CD14-positive monocyte (primary cell): Measurements from ENCODE around the gene SH3BP5. TPM values are rescaled to one million over a fixed set of nuclear protein-coding genes. Genes with fewer than 3 reads are reported as not detected.
A peak's percentile ranks its signal among the peaks of the same experiment; 100 is the strongest.

Experiments
- DNase-seq, 3 donors: peaks; one replicate each; pipeline ENCODE4 v3.0.0-alpha.2; 2011 to 2022
- H2AFZ ChIP-seq: 2 replicates; pipeline ENCODE4 v1.6.0; 2012; ENCODE audit warnings: mild to moderate bottlenecking, low read depth, low read length, inconsistent platforms; ENCODE audit not compliant: insufficient read depth, poor library complexity, severe bottlenecking
- H3K27ac ChIP-seq, 2 donors: 1 replicate in 1 of 2; 2 replicates in 1 of 2; pipeline ENCODE4 v1.5.1; 2012 to 2013; ENCODE audit warnings: low read length in 2 of 2, control low read depth in 1 of 2, inconsistent platforms in 1 of 2, low read depth in 1 of 2, mild to moderate bottlenecking in 1 of 2
- H3K27me3 ChIP-seq, 2 donors: one replicate each; pipeline versions ENCODE4 v1.6.0 to v1.6.1; 2011 to 2013; ENCODE audit warnings: low read length in 2 of 2; ENCODE audit not compliant: control insufficient read depth in 2 of 2, insufficient read depth in 2 of 2
- H3K36me3 ChIP-seq, 2 donors: replicated peaks in 1 of 2; 1 replicate in 1 of 2; 2 replicates in 1 of 2; pipeline versions ENCODE4 v1.5.1 to v1.6.1; 2012 to 2013; ENCODE audit warnings: low read length in 2 of 2, control low read depth in 1 of 2, inconsistent platforms in 1 of 2, mild to moderate bottlenecking in 1 of 2; ENCODE audit not compliant: insufficient read depth in 2 of 2, control insufficient read depth in 1 of 2
- H3K4me1 ChIP-seq, 2 donors: 1 replicate in 1 of 2; 2 replicates in 1 of 2; pipeline versions ENCODE4 v1.5.1 to v1.6.1; 2012 to 2013; ENCODE audit warnings: low read length in 2 of 2, control low read depth in 1 of 2, inconsistent platforms in 1 of 2, mild to moderate bottlenecking in 1 of 2, moderate library complexity in 1 of 2; ENCODE audit not compliant: insufficient read depth in 2 of 2, control insufficient read depth in 1 of 2
- H3K4me2 ChIP-seq: replicated peaks from 2 replicates; pipeline ENCODE3; 2012; ENCODE audit warnings: low read length, moderate library complexity, mild to moderate bottlenecking; ENCODE audit not compliant: poor library complexity, severe bottlenecking; ENCODE audit errors: extremely low read depth
- H3K4me3 ChIP-seq, 3 experiments: fragments of 200-600 bp in 1 of 3; sonication (generic) in 1 of 3; replicated peaks in 1 of 3; 1 replicate in 2 of 3; 2 replicates in 1 of 3; pipeline ENCODE4 v1.5.1; 2011 to 2013; ENCODE audit warnings: low read length in 3 of 3, mild to moderate bottlenecking in 3 of 3, control low read depth in 2 of 3, low read depth in 2 of 3, inconsistent platforms in 1 of 3, moderate library complexity in 1 of 3
- H3K79me2 ChIP-seq: 2 replicates; pipeline ENCODE4 v1.6.0; 2012; ENCODE audit warnings: mild to moderate bottlenecking, control low read depth, inconsistent platforms, low read length, moderate library complexity; ENCODE audit not compliant: insufficient read depth
- H3K9ac ChIP-seq: 2 replicates; pipeline ENCODE4 v1.6.0; 2017; ENCODE audit warnings: low read length, mild to moderate bottlenecking; ENCODE audit not compliant: insufficient read depth, poor library complexity, severe bottlenecking
- H3K9me3 ChIP-seq, 2 donors: replicated peaks in 1 of 2; 1 replicate in 1 of 2; 2 replicates in 1 of 2; pipeline versions ENCODE4 v1.5.1 to v1.6.1; 2012 to 2013; ENCODE audit warnings: low read length in 2 of 2, control low read depth in 1 of 2; ENCODE audit not compliant: control insufficient read depth in 1 of 2, insufficient read depth in 1 of 2
- H4K20me1 ChIP-seq: 2 replicates; pipeline ENCODE4 v1.6.0; 2012; ENCODE audit warnings: mild to moderate bottlenecking, low read length, control low read depth, moderate library complexity; ENCODE audit not compliant: insufficient read depth
- H3K27ac Mint-ChIP-seq, 7 donors: one replicate each; pipeline ENCODE4 v1.8.0; 2020; ENCODE audit warnings: mild to moderate bottlenecking in 7 of 7, mixed read lengths in 7 of 7, moderate library complexity in 6 of 7, inconsistent platforms in 2 of 7
- H3K27me3 Mint-ChIP-seq, 3 donors: one replicate each; pipeline ENCODE4 v1.8.0; 2021 to 2022; ENCODE audit warnings: low read depth in 3 of 3, mild to moderate bottlenecking in 3 of 3, mixed read lengths in 3 of 3, moderate library complexity in 3 of 3, inconsistent platforms in 1 of 3
- H3K36me3 Mint-ChIP-seq, 2 donors: one replicate each; pipeline ENCODE4 v1.8.0; 2020; ENCODE audit warnings: mixed read lengths in 2 of 2, inconsistent platforms in 1 of 2, mild to moderate bottlenecking in 1 of 2
- H3K4me1 Mint-ChIP-seq: one replicate; pipeline ENCODE4 v1.8.0; 2020; ENCODE audit warnings: mild to moderate bottlenecking, mixed read lengths
- H3K4me3 Mint-ChIP-seq, 2 donors: one replicate each; pipeline ENCODE4 v1.8.0; 2020; ENCODE audit warnings: mild to moderate bottlenecking in 2 of 2, mixed read lengths in 2 of 2, moderate library complexity in 1 of 2
- H3K9me3 Mint-ChIP-seq, 7 donors: one replicate each; pipeline ENCODE4 v1.8.0; 2020 to 2022; ENCODE audit warnings: mixed read lengths in 7 of 7, mild to moderate bottlenecking in 6 of 7, moderate library complexity in 6 of 7, inconsistent platforms in 2 of 7
- WGBS: methylation state at CpG from one replicate; pipeline ENCODE4 v1.1.5; 2013; ENCODE audit warnings: missing lambda C conversion rate; ENCODE audit not compliant: insufficient coverage; 5-methylcytosine and 5-hydroxymethylcytosine counted together
- intact Hi-C, 2 donors: fragments of 100-400 bp; cut with micrococcal nuclease; formaldehyde crosslinking; loops; one replicate each; pipeline versions ENCODE4 v1.15.0 to v1.15.1; 2023
- polyA minus RNA-seq: library from RNA; depleted of rRNA, polyadenylated mRNA; stranded (reverse); fragments of >200 nt; gene quantifications from 2 replicates; pipeline ENCODE4 v1.2.3, GENCODE V29; 2012
- polyA plus RNA-seq, 3 donors: library from polyadenylated mRNA; depleted of rRNA in 1 of 3; unstranded in 2 of 3; stranded (reverse) in 1 of 3; fragments of 300-500 nt in 2 of 3; fragments of >200 nt in 1 of 3; fragmentation: Illumina TruSeq in 2 of 3; gene quantifications; 1 replicate in 2 of 3; 2 replicates in 1 of 3; pipeline ENCODE4 v1.2.3, GENCODE V29; 2012 to 2021
- total RNA-seq, 12 experiments: library from RNA in 1 of 12; stranded (reverse) in 1 of 12; fragments of 120-200 nt in 1 of 12; gene quantifications; one replicate each; pipeline ENCODE4 v1.2.4 and lab custom pipeline; 2013 to 2026; ENCODE audit warnings: mixed read lengths in 6 of 12, inconsistent platforms in 1 of 12
- TF ChIP-seq, protein P1 (sequence below): fragments of 200-600 bp; IDR thresholded peaks from one replicate; pipeline ENCODE4 v1.8.0; 2022; ENCODE audit warnings: antibody characterized with exemption, mild to moderate bottlenecking

SH3BP5 gene, protein sequence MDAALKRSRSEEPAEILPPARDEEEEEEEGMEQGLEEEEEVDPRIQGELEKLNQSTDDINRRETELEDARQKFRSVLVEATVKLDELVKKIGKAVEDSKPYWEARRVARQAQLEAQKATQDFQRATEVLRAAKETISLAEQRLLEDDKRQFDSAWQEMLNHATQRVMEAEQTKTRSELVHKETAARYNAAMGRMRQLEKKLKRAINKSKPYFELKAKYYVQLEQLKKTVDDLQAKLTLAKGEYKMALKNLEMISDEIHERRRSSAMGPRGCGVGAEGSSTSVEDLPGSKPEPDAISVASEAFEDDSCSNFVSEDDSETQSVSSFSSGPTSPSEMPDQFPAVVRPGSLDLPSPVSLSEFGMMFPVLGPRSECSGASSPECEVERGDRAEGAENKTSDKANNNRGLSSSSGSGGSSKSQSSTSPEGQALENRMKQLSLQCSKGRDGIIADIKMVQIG
- total RNA-seq (2013) = 15.4 TPM
- polyA plus RNA-seq (10 to 100 TPM; 10.7 to 29.6 (median 22.8) TPM), polyA minus RNA-seq (16.5 and 20.0 TPM in 2 replicates), total RNA-seq (lab: John Stamatoyannopoulos, UW) (65.7 to 180 (median 132) reads per million in 11 experiments)

DNA sequence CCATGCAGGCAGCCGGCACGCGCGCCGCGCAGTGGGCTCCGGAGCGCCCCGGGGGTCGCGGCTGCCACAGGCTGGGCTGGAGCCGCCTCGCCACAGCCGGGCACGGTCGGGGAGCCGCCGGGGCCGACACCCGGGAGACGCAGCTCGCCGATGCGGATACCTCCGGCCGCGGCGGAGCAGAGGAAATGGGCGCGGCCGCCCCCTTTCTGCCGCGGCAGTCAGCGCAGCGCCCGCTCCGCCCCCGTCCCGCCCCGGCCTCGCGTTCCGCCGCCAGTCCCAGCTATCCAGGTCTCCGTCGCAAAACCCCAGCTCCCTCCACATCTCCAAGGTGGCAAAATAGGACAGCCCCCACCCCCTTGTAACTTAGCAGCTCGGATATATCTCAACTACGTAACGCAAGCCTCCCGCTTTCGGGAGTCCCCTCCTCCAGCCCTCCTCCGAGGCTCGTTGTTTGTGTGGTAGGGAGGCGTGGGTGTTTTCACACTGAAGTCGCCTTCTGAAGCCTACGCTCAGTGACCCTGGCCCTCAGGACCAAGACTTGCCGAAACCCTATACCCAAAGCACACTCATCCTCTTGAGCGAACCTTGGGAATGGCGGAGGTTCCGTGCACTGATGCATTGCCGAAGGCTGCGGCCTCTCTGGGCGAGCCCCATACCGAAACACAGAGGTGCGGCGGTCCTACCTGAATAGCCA is at the start of gene SH3BP5:
TSS of gene SH3BP5 (minus strand) at position 182 of the 694 bp plus-strand sequence. CDS start at position 4, 178 bp downstream.
- intact Hi-C loops = loop anchor here (2.0 to 5.0 kb wide), 5 partner anchors 35 to 225 kb away; no protein-coding TSS in a partner anchor
- Histone ChIP-seq H3K4me2 (peak within 1 kb of the TSS; percentile 97), H3K36me3 (peaks cover 13 to 24% of the 10 kb centered on the region in 2 donors), H3K27me3 (peaks cover 2 to 3% of the 10 kb centered on the region in 2 donors), H3K79me2 (peaks cover 18% of the 10 kb centered on the region), H3K9ac (peak within 1 kb of the TSS; percentile 88), H2AFZ (peak within 1 kb of the TSS; percentile 92), H3K4me3 (peak within 1 kb of the TSS; percentile 78 to 84 (median 82)), H4K20me1 (peaks cover 38% of the 10 kb centered on the region), H3K9me3 (no peaks in the 10 kb centered on the region), H3K4me1 (peaks cover 18 to 34% of the 10 kb centered on the region in 2 donors), H3K27ac (peak within 1 kb of the TSS; percentile 40 to 86)
- peaks cover 19 to 24% (median 21%) of the 10 kb centered on the region in 3 donors for H3K27me3 Mint-ChIP-seq
- 13% methylated on average over 49 of the region's 66 CpGs for WGBS
- peak within 1 kb of the TSS; percentile 97 for H3K4me3 Mint-ChIP-seq
- peaks cover 29 to 42% of the 10 kb centered on the region in 2 donors for H3K36me3 Mint-ChIP-seq
- peaks cover 0 to 3% (median 0%) of the 10 kb centered on the region in 7 donors for H3K9me3 Mint-ChIP-seq
- TF ChIP-seq, protein P1, sequence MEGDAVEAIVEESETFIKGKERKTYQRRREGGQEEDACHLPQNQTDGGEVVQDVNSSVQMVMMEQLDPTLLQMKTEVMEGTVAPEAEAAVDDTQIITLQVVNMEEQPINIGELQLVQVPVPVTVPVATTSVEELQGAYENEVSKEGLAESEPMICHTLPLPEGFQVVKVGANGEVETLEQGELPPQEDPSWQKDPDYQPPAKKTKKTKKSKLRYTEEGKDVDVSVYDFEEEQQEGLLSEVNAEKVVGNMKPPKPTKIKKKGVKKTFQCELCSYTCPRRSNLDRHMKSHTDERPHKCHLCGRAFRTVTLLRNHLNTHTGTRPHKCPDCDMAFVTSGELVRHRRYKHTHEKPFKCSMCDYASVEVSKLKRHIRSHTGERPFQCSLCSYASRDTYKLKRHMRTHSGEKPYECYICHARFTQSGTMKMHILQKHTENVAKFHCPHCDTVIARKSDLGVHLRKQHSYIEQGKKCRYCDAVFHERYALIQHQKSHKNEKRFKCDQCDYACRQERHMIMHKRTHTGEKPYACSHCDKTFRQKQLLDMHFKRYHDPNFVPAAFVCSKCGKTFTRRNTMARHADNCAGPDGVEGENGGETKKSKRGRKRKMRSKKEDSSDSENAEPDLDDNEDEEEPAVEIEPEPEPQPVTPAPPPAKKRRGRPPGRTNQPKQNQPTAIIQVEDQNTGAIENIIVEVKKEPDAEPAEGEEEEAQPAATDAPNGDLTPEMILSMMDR = peak; percentile 73
- peak; percentile 65 to 72 (median 70) for DNase-seq
- peak within 1 kb of the TSS; percentile 79 to 94 (median 89) for H3K27ac Mint-ChIP-seq
- peaks cover 39% of the 10 kb centered on the region for H3K4me1 Mint-ChIP-seq
